GM12801 (cell line): ENCODE data around the gene CBFB.

Experiments
- TF ChIP-seq, protein P1 (sequence below): IDR thresholded peaks from one replicate; pipeline ENCODE4 v1.5.1; 2011; ENCODE audit warnings: control low read depth; ENCODE audit not compliant: insufficient read length; ENCODE audit errors: extremely low read depth

Gene CBFB

DNA sequence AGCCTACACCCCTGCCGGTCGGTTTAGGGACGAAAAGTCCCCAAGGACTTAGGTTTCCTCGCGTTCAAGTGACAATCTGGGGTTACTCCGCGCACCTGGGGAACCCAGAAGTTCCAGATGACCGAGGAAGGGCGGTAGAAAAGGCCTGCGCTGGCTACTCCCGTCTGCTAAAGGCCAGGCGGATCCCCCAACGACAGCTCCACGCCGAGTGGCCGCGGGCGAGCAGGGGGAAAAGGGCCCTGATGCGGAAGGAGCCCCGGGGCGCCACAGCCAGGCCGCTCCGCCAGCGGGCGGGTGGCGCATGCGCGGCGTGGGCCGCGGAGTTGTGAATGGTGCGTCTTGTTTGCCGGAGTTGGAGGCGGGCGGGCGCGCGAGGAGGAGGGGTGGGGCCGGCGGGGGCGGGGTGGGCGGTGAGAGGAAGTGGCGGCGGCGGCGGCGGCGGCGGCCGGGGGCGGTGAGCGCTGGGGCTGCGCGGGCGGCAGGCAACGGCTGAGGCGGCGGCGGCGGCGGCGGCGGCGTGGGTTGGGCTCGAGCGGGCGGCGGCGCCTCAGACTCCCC lies at the start of gene CBFB:
Gene CBFB (plus strand): TSS at position 454 of the 558 bp plus-strand sequence. CDS start 259 bp downstream, outside the sequence.
- TF ChIP-seq, protein P1, sequence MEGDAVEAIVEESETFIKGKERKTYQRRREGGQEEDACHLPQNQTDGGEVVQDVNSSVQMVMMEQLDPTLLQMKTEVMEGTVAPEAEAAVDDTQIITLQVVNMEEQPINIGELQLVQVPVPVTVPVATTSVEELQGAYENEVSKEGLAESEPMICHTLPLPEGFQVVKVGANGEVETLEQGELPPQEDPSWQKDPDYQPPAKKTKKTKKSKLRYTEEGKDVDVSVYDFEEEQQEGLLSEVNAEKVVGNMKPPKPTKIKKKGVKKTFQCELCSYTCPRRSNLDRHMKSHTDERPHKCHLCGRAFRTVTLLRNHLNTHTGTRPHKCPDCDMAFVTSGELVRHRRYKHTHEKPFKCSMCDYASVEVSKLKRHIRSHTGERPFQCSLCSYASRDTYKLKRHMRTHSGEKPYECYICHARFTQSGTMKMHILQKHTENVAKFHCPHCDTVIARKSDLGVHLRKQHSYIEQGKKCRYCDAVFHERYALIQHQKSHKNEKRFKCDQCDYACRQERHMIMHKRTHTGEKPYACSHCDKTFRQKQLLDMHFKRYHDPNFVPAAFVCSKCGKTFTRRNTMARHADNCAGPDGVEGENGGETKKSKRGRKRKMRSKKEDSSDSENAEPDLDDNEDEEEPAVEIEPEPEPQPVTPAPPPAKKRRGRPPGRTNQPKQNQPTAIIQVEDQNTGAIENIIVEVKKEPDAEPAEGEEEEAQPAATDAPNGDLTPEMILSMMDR, result no peak

DNA sequence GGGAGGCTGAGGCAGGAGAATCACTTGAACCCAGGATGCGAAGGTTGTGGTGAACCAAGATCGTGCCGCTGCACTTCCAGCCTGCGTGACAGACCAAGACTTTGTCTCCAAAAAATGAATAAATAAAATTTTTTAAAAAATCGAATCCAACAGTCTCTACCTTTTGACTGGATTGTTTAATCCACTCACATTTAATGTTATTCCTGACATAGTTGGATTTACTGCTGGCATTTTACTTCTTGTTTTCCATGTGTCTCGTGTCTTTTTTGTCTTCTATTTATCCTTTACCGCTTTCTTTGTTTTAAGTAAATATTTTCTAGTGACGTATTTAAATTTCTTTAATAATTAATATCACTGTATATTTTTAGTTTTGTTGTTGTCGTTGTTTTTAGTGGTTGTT lies 45.9 kb upstream of the CBFB start:
- TF ChIP-seq, protein P1, result no peak

DNA sequence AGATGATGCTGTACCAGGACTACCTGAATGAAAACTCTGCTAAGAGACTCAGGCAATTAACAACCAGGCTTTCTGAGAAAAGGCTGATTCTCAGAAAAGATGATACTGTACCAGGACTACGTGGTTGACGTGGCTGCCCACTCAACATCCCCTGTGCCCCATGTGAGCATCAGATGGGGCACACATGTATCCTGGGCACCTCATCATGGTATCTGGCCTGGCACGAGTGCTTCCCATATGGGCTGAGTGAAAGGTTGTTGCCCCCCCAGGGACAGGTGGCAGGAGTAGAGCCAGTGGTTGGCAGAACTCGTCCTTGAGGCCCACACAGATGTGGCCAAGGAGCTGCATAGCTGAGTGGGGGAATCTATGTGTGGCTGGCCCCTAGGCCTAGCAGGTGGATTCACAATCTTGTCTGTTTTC lies 44.0 kb upstream of the CBFB start:
- TF ChIP-seq, protein P1, result no peak

DNA sequence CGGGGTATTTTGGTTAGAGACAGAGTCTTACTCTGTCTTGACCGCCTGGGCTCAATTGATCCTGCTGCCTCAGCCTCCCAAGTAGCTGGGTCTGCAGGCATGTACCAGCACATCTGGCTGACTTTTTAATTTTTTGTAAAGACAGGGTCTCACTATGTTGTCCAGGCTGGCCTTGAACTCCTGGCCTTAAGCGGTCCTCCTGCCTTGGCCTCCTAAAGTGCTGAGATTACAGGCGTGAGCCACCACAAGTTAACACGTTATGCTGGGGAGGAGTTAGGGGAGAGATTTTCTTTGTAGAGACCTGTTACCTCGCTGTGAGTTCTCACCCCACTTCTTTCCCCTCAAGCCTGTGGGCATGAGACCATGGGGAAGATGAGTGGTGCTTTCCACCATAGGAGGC lies 42.4 kb upstream of the CBFB start:
- TF ChIP-seq, protein P1, result no peak

DNA sequence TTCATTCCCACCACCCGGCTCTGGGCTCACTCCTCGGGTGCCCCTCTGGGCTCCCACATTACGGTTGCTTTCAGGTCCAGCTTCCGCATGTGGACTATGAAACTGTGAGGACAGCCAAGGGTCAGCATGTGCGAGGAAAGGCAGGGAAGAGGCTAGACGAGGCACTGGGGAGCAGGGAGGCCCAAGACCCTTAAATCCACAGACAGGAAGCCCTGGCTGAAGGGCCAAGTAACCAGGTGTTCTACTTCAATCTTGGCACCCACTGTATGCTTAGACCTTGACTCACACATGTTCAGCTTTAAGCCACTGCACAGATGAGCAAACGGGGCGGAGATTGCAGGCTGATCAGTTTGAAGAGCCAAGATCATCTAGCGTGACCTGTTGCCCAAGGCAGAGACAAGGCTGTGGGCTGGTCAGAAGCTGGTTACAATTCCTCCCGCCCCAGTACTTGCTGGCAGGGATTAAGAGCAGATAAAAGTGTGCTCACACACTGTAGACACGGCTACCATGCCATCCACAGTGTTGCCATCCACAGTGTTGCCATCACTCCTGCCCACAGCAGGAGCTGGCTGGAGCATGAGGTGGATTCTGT lies 40.7 kb upstream of the CBFB start, which contains the start of gene CES4A:
Gene CES4A (plus strand): TSS at position 393 of the 592 bp plus-strand sequence. CDS start 184 bp downstream, at position 577.
- TF ChIP-seq, protein P1, result no peak

DNA sequence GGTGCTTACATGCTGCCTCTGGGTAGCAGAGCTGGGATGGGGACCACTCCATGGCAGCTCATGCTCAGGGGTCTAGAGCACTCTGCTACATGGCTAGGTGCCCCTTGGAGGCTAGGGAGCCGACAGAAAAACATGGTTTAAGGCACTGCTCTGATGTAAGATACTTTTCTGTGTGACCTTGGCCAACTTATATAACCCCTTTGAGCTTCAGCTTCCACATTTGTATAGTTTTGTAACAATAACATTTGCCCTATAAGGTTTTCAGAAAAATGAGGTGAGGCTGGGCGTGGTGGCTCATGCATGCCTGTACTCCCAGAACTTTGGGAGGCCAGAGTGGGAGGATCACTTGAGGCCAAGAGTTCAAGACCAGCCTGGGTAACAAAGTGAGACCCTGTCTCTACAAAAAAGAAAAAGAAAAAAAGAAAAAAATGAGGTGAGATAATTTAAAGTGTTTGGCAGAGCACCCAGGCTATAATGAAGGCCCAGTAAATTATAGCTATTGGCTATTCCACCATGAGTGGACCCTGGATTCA lies 37.3 kb upstream of the CBFB start:
- TF ChIP-seq, protein P1, result no peak

DNA sequence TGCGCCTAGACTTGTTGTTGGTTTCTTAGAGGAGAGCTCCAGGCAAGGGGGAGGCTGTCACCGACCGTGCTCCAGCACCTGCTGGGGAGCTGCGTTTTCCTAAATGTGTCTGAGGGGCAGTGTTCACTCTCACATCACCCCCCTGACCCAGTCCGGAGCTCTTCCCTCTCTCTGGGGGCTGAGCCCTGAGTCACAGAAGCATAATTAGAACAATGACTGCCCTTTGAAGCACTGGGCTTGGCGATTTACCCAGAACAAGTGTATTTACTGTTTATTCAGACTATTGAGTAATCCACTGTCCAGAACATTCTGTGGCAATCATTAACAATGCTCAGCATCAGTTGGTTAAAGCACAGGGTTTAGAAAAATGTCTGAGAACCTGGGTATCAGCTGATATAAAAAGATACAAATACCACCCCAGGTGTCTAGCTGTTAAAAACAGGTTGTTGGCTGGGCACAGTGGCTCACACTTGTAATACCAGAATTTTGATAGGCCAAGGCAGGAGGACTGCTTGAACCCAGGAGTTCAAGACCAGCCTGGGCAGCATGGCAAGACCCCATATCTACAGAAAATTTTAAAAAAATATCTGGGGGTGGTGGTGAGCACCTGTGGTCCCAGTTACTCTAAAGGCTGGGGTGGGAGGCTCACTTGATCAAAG lies 32.5 kb upstream of the CBFB start:
- TF ChIP-seq, protein P1, result no peak
